Endodermal cell (in vitro differentiated cells): Measurements from ENCODE around the gene RSPH6A. TPM values are rescaled to one million over a fixed set of nuclear protein-coding genes. Genes with fewer than 3 reads are reported as not detected.

ENCODE experiments used
- DNase-seq: peaks from one replicate; pipeline ENCODE4 v3.0.0-alpha.2; 2017
- H3K27ac ChIP-seq: 2 replicates; pipeline ENCODE4 v1.5.1; 2013; ENCODE audit warnings: mild to moderate bottlenecking, low read depth, low read length, moderate library complexity
- H3K27me3 ChIP-seq: 2 replicates; pipeline ENCODE4 v1.6.1; 2013; ENCODE audit warnings: mild to moderate bottlenecking, low read length, moderate library complexity; ENCODE audit not compliant: insufficient read depth, control insufficient read depth, poor library complexity, severe bottlenecking
- H3K36me3 ChIP-seq: 2 replicates; pipeline ENCODE4 v1.7.0; 2013; ENCODE audit warnings: mild to moderate bottlenecking, low read length, moderate library complexity; ENCODE audit not compliant: control insufficient read depth, insufficient read depth
- H3K4me1 ChIP-seq: one replicate; pipeline ENCODE4 v1.7.0; 2013; ENCODE audit warnings: low read length; ENCODE audit not compliant: control insufficient read depth, insufficient read depth
- H3K4me3 ChIP-seq: 2 replicates; pipeline ENCODE4 v1.5.1; 2013; ENCODE audit warnings: mild to moderate bottlenecking, low read length, moderate library complexity
- H3K9ac ChIP-seq: 2 replicates; pipeline ENCODE4 v1.6.1; 2013; ENCODE audit warnings: mild to moderate bottlenecking, low read length, moderate library complexity; ENCODE audit not compliant: poor library complexity, severe bottlenecking; ENCODE audit errors: extremely low read depth
- H3K9me3 ChIP-seq: 2 replicates; pipeline ENCODE4 v1.6.1; 2013; ENCODE audit warnings: mild to moderate bottlenecking, low read length, moderate library complexity; ENCODE audit not compliant: control insufficient read depth
- H3K27ac Mint-ChIP-seq: 2 replicates; pipeline ENCODE4 v1.8.0; 2020; ENCODE audit warnings: mixed read lengths
- H3K27me3 Mint-ChIP-seq: 2 replicates; pipeline ENCODE4 v1.8.0; 2021; ENCODE audit warnings: mild to moderate bottlenecking, mixed read lengths; ENCODE audit not compliant: insufficient read depth
- H3K36me3 Mint-ChIP-seq: 2 replicates; pipeline ENCODE4 v1.8.0; 2020; ENCODE audit warnings: low read depth, mixed read lengths
- H3K4me1 Mint-ChIP-seq: 2 replicates; pipeline ENCODE4 v1.8.0; 2020; ENCODE audit warnings: mixed read lengths
- H3K4me3 Mint-ChIP-seq: 2 replicates; pipeline ENCODE4 v1.8.0; 2020; ENCODE audit warnings: mild to moderate bottlenecking, moderate library complexity, mixed read lengths
- H3K9me3 Mint-ChIP-seq: 2 replicates; pipeline ENCODE4 v1.8.0; 2020; ENCODE audit warnings: mild to moderate bottlenecking, mixed read lengths
- CTCF ChIP-seq: fragments of 200-600 bp; sonication (generic); conservative IDR thresholded peaks from 2 replicates; pipeline ENCODE4 v1.5.0; 2021; ENCODE audit warnings: antibody characterized with exemption, mild to moderate bottlenecking
- WGBS, 2 experiments: methylation state at CpG; one replicate each; pipeline versions ENCODE4 v1.1.5 to v1.1.7; 2013; ENCODE audit warnings: missing lambda C conversion rate in 2 of 2, mixed read lengths in 1 of 2; ENCODE audit not compliant: insufficient coverage in 1 of 2, insufficient read length in 1 of 2; 5-methylcytosine and 5-hydroxymethylcytosine counted together
- total RNA-seq, 2 donors: library from RNA; stranded (reverse); fragmentation: NEBNext Ultra II Directional in 1 of 2; extraction: Animal tissue kit (Norgen Biotek cat#: 25700) in 1 of 2; gene quantifications; 2 replicates in 1 of 2; 3 replicates in 1 of 2; pipeline ENCODE4 v1.2.1, GENCODE V29; 2021

The RSPH6A gene
- total RNA-seq, 2 donors from 2014 or later: 0.53 TPM

- WGBS, 2 experiments: 0 to 1% methylated on average over 37 to 102 of the region's 102 CpGs
- Mint-ChIP-seq H3K36me3 (peaks cover 10% of the 10 kb centered on the region), H3K4me3 (peak overlapping the region; percentile 95), H3K4me1 (peaks cover 18% of the 10 kb centered on the region), H3K27ac (peak overlapping the region; percentile 86), H3K27me3 (no peaks in the 10 kb centered on the region), H3K9me3 (no peaks in the 10 kb centered on the region)
- H3K9me3 ChIP-seq: no peaks in the 10 kb centered on the region
- peak overlapping the region; percentile 90 for H3K4me3 ChIP-seq
- peak overlapping the region; percentile 97 for H3K9ac ChIP-seq
- H3K4me1 ChIP-seq: peaks cover 13% of the 10 kb centered on the region
- H3K27me3 ChIP-seq: no peaks in the 10 kb centered on the region
- DNase-seq: peak; percentile 85
- TF ChIP-seq CTCF: no peak
- H3K27ac ChIP-seq: peak overlapping the region; percentile 97
- no peaks in the 10 kb centered on the region for H3K36me3 ChIP-seq
These were observed 47.0 kb downstream of the RSPH6A start for GRCh38 chr19:45767881-45768654.

- H3K27ac ChIP-seq: peak overlapping the region; percentile 97
- no peaks in the 10 kb centered on the region for H3K36me3 ChIP-seq
- no peaks in the 10 kb centered on the region for H3K9me3 ChIP-seq
- H3K4me1 ChIP-seq: peaks cover 13% of the 10 kb centered on the region
- H3K36me3 Mint-ChIP-seq: peaks cover 8% of the 10 kb centered on the region
- TF ChIP-seq CTCF: no peak
- H3K4me3 ChIP-seq: peak overlapping the region; percentile 90
- peak overlapping the region; percentile 97 for H3K9ac ChIP-seq
- peak; percentile 90 for DNase-seq
- H3K27ac Mint-ChIP-seq: peak overlapping the region; percentile 79
- H3K27me3 Mint-ChIP-seq: no peaks in the 10 kb centered on the region
- H3K9me3 Mint-ChIP-seq: no peaks in the 10 kb centered on the region
- WGBS, 2 experiments: 0 to 1% methylated on average over 3 to 31 of the region's 31 CpGs
- peaks cover 18% of the 10 kb centered on the region for H3K4me1 Mint-ChIP-seq
- H3K27me3 ChIP-seq: no peaks in the 10 kb centered on the region
- H3K4me3 Mint-ChIP-seq: peak overlapping the region; percentile 95
These were observed 47.7 kb downstream of the RSPH6A start for GRCh38 chr19:45767410-45767880.

- no peaks in the 10 kb centered on the region for H3K9me3 Mint-ChIP-seq
- Histone ChIP-seq H3K9ac (peak overlapping the region; percentile 97), H3K9me3 (no peaks in the 10 kb centered on the region), H3K36me3 (no peaks in the 10 kb centered on the region), H3K27me3 (no peaks in the 10 kb centered on the region), H3K4me1 (peaks cover 13% of the 10 kb centered on the region), H3K4me3 (peak overlapping the region; percentile 90), H3K27ac (peak overlapping the region; percentile 63)
- peaks cover 13% of the 10 kb centered on the region for H3K4me1 Mint-ChIP-seq
- H3K27ac Mint-ChIP-seq: peak overlapping the region; percentile 79
- peaks cover 4% of the 10 kb centered on the region for H3K36me3 Mint-ChIP-seq
- H3K4me3 Mint-ChIP-seq: peak overlapping the region; percentile 95
- 42 to 51% methylated on average over 19 to 24 of the region's 24 CpGs for WGBS, 2 experiments
- H3K27me3 Mint-ChIP-seq: no peaks in the 10 kb centered on the region
- TF ChIP-seq CTCF: no peak
- peak; percentile 69 for DNase-seq
These were observed 48.2 kb downstream of the RSPH6A start for GRCh38 chr19:45766869-45767346.
